Measurements from ENCODE around the gene DLGAP3. TPM values are rescaled to one million over a fixed set of nuclear protein-coding genes. Genes with fewer than 3 reads are reported as not detected.

DLGAP3 gene
- polyA plus RNA-seq, 1 donor from 2014 or later = 2.9 TPM

DNA sequence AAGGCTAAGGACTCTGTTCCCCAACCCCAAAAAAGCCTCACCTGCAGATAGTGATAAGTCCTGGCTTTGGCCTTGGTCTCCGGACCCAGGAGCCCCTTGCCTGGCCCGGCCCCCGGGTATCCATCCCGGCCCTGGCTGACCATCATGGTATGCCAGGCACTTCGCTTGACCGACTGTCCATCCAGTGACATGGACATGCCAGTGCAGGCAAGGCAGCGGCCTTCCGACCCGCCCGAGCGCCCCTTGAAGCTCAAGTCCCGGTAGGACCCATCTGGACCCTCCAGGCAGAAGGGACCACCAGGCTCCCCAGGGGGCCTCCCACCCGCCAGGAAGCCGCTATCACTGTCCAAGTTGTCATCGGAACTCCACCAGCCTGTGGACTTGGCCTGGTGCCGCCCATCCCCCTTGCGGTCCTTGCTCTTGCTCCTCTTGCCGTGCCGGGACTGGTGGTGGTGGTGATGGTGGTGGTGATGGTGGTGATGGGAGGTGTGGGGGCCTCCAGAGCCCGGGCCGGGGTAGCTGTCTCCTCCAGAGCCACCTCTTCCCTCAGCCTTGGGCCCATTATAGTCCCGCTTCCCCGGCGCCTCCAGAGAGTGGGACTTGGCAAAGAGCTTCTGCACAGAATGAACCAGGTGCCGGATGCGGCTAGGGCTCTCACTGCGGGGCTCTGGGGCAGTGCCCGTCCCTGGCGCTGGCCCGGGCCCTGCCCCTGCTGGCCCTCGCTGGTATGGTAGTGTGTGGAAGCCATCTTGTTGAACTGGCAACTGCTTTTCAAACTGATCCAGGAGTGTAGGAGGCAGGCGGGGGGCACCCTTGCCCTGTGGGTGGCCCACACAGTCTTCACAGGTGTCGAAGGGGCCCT, 25.0 kb downstream of the DLGAP3 start:
- Histone ChIP-seq H3K4me3 (ENCODE audit: low read length) (no peak overlapping the region), H3F3A (ENCODE audit: insufficient read depth, low read length, poor library complexity, severe bottlenecking) (no peaks in the 10 kb centered on the region), H3K9me3 (ENCODE audit: low read length) (no peaks in the 10 kb centered on the region), H3K27ac (ENCODE audit: low read length) (no peak overlapping the region), H3K9ac (ENCODE audit: low read length) (no peak overlapping the region), H3K36me3 (ENCODE audit: insufficient read depth, low read length) (no peaks in the 10 kb centered on the region), H2AFZ (ENCODE audit: low read depth, low read length) (no peak overlapping the region), H3K4me2 (ENCODE audit: low read length) (no peak overlapping the region), H4K20me1 (ENCODE audit: insufficient read depth) (no peaks in the 10 kb centered on the region), H3K9me2 (ENCODE audit: insufficient read depth, low read length) (no peaks in the 10 kb centered on the region), H3K27me3 (ENCODE audit: insufficient read depth, low read depth, low read length) (no peaks in the 10 kb centered on the region), H3K79me2 (replicated peaks; ENCODE audit: insufficient read depth, low read length) (no peaks in the 10 kb centered on the region)
- TF ChIP-seq MXI1 (conservative IDR thresholded peaks at IDR 0.05; ENCODE audit: poor library complexity, severe bottlenecking) (no peak), EZH2 (IDR thresholded peaks at IDR 0.05; ENCODE audit: borderline replicate concordance, insufficient read depth, low read length, poor library complexity, severe bottlenecking) (no peak), TAF1 (IDR thresholded peaks at IDR 0.05; ENCODE audit: low read depth) (no peak), SMC3 (conservative IDR thresholded peaks at IDR 0.05; ENCODE audit: poor library complexity) (no peak), RAD21 (conservative IDR thresholded peaks at IDR 0.05) (no peak), POLR2AphosphoS5 (IDR thresholded peaks at IDR 0.05) (no peak), EP300 (conservative IDR thresholded peaks at IDR 0.05; ENCODE audit: poor library complexity, severe bottlenecking) (no peak)
- TF ChIP-seq, protein P1, sequence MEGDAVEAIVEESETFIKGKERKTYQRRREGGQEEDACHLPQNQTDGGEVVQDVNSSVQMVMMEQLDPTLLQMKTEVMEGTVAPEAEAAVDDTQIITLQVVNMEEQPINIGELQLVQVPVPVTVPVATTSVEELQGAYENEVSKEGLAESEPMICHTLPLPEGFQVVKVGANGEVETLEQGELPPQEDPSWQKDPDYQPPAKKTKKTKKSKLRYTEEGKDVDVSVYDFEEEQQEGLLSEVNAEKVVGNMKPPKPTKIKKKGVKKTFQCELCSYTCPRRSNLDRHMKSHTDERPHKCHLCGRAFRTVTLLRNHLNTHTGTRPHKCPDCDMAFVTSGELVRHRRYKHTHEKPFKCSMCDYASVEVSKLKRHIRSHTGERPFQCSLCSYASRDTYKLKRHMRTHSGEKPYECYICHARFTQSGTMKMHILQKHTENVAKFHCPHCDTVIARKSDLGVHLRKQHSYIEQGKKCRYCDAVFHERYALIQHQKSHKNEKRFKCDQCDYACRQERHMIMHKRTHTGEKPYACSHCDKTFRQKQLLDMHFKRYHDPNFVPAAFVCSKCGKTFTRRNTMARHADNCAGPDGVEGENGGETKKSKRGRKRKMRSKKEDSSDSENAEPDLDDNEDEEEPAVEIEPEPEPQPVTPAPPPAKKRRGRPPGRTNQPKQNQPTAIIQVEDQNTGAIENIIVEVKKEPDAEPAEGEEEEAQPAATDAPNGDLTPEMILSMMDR (IDR thresholded peaks at IDR 0.05; ENCODE audit: poor library complexity, severe bottlenecking) = no peak

- no peaks in the 10 kb centered on the region for H3F3A ChIP-seq (ENCODE audit: insufficient read depth, low read length, poor library complexity, severe bottlenecking)
- H3K9me3 ChIP-seq (ENCODE audit: low read length) = no peaks in the 10 kb centered on the region
- no peak overlapping the region for H3K4me3 ChIP-seq (ENCODE audit: low read length)
- no peaks in the 10 kb centered on the region for H4K20me1 ChIP-seq (ENCODE audit: insufficient read depth)
- H3K27me3 ChIP-seq (ENCODE audit: insufficient read depth, low read depth, low read length) = no peaks in the 10 kb centered on the region
- H3K27ac ChIP-seq (ENCODE audit: low read length) = no peak overlapping the region
- no peak for TF ChIP-seq TAF1 (IDR thresholded peaks at IDR 0.05; ENCODE audit: low read depth)
- TF ChIP-seq EP300 (conservative IDR thresholded peaks at IDR 0.05; ENCODE audit: poor library complexity, severe bottlenecking) = no peak
- TF ChIP-seq EZH2 (IDR thresholded peaks at IDR 0.05; ENCODE audit: borderline replicate concordance, insufficient read depth, low read length, poor library complexity, severe bottlenecking) = no peak
- no peak for TF ChIP-seq SMC3 (conservative IDR thresholded peaks at IDR 0.05; ENCODE audit: poor library complexity)
- TF ChIP-seq REST (IDR thresholded peaks at IDR 0.05; ENCODE audit: borderline replicate concordance) = no peak
- TF ChIP-seq, protein P1 (IDR thresholded peaks at IDR 0.05; ENCODE audit: poor library complexity, severe bottlenecking) = no peak
- TF ChIP-seq RAD21 (conservative IDR thresholded peaks at IDR 0.05) = no peak
- no peak for TF ChIP-seq MXI1 (conservative IDR thresholded peaks at IDR 0.05; ENCODE audit: poor library complexity, severe bottlenecking)
- no peak for TF ChIP-seq POLR2AphosphoS5 (IDR thresholded peaks at IDR 0.05)
- H3K9ac ChIP-seq (ENCODE audit: low read length) = no peak overlapping the region
- H3K79me2 ChIP-seq (replicated peaks; ENCODE audit: insufficient read depth, low read length) = no peaks in the 10 kb centered on the region
- no peak overlapping the region for H3K4me2 ChIP-seq (ENCODE audit: low read length)
- no peaks in the 10 kb centered on the region for H3K9me2 ChIP-seq (ENCODE audit: insufficient read depth, low read length)
- H3K36me3 ChIP-seq (ENCODE audit: insufficient read depth, low read length) = no peaks in the 10 kb centered on the region
- no peak overlapping the region for H2AFZ ChIP-seq (ENCODE audit: low read depth, low read length)
These were observed 27.5 kb downstream of the DLGAP3 start for GRCh38 chr1:34901919-34902318.
